Measurements from ENCODE around the gene SRL. TPM values are rescaled to one million over a fixed set of nuclear protein-coding genes. Genes with fewer than 3 reads are reported as not detected.

The SRL gene
- total RNA-seq, 1 experiment from 2014 or later: 0.11 TPM

DNA sequence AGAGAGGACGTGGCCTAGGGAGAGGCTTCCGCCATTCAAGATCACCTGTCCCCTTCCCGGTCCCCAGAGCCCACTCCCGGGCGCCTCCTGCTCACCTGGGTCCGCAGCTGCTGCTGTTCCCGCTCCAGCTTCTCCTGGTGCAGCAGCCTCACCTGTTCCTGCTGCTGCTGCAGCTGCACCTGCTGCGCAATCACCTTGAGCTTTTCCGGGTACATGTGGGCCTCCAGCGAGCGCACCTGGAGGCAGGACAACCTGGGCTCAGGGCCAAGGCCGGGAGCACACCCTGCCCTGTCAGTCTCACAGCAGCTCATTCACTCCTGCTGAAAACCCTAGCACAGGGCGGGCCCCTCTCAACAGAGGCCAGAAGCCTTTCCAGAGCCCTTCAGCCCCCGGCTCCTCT, 18.5 kb upstream of the SRL start (continued):
- TF ChIP-seq FOXP1 (CRISPR knock-in tag; IDR thresholded peaks at IDR 0.05; ENCODE audit: borderline replicate concordance) (no peak), EMX1 (CRISPR knock-in tag; IDR thresholded peaks at IDR 0.05) (no peak), ELF4 (CRISPR knock-in tag; IDR thresholded peaks at IDR 0.05; ENCODE audit: low read depth) (no peak), E2F1 (CRISPR knock-in tag; IDR thresholded peaks at IDR 0.05) (no peak), NR3C1 (CRISPR knock-in tag; conservative IDR thresholded peaks at IDR 0.05; ENCODE audit: low read depth) (no peak), ZNF416 (CRISPR knock-in tag; IDR thresholded peaks at IDR 0.05) (no peak), TP53 (CRISPR knock-in tag; IDR thresholded peaks at IDR 0.05) (no peak)
- TF ChIP-seq, protein P1, sequence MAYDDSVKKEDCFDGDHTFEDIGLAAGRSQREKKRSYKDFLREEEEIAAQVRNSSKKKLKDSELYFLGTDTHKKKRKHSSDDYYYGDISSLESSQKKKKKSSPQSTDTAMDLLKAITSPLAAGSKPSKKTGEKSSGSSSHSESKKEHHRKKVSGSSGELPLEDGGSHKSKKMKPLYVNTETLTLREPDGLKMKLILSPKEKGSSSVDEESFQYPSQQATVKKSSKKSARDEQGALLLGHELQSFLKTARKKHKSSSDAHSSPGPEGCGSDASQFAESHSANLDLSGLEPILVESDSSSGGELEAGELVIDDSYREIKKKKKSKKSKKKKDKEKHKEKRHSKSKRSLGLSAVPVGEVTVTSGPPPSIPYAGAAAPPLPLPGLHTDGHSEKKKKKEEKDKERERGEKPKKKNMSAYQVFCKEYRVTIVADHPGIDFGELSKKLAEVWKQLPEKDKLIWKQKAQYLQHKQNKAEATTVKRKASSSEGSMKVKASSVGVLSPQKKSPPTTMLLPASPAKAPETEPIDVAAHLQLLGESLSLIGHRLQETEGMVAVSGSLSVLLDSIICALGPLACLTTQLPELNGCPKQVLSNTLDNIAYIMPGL (CRISPR knock-in tag; IDR thresholded peaks at IDR 0.05): no peak

DNA sequence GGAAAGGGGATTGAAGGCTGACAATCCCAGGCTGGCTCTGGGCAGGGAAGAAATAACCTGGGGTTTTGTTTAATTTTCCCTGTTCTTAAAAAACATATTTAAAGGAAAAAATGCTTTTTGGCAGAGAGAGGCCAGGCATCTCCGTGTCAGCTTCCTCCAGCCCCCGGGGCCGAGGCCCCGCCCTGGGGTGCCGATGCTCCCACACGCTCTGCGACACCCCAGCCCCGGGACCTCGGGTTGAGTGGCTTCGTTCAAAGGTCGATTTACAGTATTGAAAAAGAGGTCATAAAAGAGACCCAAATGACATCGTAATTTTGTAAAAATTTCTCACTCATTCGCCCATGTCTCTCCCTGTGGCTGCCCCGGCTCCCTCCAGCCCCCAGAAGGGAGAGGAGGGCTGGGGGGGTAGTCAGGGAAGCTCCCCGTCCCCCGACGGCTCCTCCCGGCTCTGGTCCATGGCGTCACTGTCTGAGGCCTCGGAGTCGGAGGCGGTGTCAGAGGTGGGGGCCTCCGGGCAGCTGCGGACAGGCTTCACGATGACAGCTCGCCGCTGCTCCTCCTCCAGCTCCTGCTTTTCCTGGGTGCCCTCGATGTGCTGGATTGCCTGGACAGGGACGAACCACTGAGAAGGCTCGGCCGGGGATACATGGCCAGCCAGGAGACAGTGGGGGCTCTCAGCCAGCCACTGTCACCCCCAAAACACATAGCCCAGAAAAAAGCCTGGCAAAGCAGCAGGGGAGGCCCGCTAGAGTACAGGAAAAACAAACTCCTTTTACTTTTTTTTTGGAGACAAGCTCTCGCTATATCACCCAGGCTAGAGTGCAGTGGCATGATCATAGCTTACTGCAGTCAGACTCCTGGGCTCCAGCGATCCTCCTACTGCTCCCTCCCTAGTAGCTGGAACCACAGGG, 16.0 kb upstream of the SRL start:
- CTCF ChIA-PET: interaction anchor here (0.7 to 2.2 kb wide), 11 partner anchors 8 to 319 kb away, joined by 3 to 6 read pairs (median 4); no protein-coding TSS in a partner anchor
- TF ChIP-seq, protein P2, sequence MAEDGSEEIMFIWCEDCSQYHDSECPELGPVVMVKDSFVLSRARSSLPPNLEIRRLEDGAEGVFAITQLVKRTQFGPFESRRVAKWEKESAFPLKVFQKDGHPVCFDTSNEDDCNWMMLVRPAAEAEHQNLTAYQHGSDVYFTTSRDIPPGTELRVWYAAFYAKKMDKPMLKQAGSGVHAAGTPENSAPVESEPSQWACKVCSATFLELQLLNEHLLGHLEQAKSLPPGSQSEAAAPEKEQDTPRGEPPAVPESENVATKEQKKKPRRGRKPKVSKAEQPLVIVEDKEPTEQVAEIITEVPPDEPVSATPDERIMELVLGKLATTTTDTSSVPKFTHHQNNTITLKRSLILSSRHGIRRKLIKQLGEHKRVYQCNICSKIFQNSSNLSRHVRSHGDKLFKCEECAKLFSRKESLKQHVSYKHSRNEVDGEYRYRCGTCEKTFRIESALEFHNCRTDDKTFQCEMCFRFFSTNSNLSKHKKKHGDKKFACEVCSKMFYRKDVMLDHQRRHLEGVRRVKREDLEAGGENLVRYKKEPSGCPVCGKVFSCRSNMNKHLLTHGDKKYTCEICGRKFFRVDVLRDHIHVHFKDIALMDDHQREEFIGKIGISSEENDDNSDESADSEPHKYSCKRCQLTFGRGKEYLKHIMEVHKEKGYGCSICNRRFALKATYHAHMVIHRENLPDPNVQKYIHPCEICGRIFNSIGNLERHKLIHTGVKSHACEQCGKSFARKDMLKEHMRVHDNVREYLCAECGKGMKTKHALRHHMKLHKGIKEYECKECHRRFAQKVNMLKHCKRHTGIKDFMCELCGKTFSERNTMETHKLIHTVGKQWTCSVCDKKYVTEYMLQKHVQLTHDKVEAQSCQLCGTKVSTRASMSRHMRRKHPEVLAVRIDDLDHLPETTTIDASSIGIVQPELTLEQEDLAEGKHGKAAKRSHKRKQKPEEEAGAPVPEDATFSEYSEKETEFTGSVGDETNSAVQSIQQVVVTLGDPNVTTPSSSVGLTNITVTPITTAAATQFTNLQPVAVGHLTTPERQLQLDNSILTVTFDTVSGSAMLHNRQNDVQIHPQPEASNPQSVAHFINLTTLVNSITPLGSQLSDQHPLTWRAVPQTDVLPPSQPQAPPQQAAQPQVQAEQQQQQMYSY (CRISPR knock-in tag; IDR thresholded peaks at IDR 0.05): peak; percentile 18; the same call in 1 of the 2 replicates
- TF ChIP-seq KAT7 (CRISPR knock-in tag; IDR thresholded peaks at IDR 0.05; ENCODE audit: borderline replicate concordance): no peak

GRCh38 chr16:4253394-4254150, 11.7 kb upstream of the SRL start:
- peaks cover 5% of the 10 kb centered on the region for H3K36me3 Mint-ChIP-seq
- ChIA-PET POLR2A (interaction anchor here (0.5 to 2.1 kb wide), 22 partner anchors 8 to 1231 kb away, joined by 3 to 22 read pairs (median 3); partner anchors contain the start of genes GLIS2, SRL and TFAP4), CTCF (interaction anchor here (0.6 to 2.8 kb wide), 115 partner anchors 10 to 751 kb away, joined by 3 to 70 read pairs (median 6); partner anchors contain the start of genes ADCY9, CREBBP, GLIS2 and NMRAL1)
- peaks cover 8% of the 10 kb centered on the region; the same call in 1 of the 2 replicates for H3K4me1 Mint-ChIP-seq
- peak; percentile 100 for DNase-seq (ENCODE audit: low spot score)
- peak overlapping the region; percentile 96 for H3K27ac Mint-ChIP-seq
- H3K9me3 Mint-ChIP-seq: no peaks in the 10 kb centered on the region
- H3K4me3 Mint-ChIP-seq: peak overlapping the region; percentile 87
- H3K27me3 Mint-ChIP-seq (ENCODE audit: low read depth): no peaks in the 10 kb centered on the region
- ATAC-seq: peak; percentile 97
- TF ChIP-seq, protein P3, sequence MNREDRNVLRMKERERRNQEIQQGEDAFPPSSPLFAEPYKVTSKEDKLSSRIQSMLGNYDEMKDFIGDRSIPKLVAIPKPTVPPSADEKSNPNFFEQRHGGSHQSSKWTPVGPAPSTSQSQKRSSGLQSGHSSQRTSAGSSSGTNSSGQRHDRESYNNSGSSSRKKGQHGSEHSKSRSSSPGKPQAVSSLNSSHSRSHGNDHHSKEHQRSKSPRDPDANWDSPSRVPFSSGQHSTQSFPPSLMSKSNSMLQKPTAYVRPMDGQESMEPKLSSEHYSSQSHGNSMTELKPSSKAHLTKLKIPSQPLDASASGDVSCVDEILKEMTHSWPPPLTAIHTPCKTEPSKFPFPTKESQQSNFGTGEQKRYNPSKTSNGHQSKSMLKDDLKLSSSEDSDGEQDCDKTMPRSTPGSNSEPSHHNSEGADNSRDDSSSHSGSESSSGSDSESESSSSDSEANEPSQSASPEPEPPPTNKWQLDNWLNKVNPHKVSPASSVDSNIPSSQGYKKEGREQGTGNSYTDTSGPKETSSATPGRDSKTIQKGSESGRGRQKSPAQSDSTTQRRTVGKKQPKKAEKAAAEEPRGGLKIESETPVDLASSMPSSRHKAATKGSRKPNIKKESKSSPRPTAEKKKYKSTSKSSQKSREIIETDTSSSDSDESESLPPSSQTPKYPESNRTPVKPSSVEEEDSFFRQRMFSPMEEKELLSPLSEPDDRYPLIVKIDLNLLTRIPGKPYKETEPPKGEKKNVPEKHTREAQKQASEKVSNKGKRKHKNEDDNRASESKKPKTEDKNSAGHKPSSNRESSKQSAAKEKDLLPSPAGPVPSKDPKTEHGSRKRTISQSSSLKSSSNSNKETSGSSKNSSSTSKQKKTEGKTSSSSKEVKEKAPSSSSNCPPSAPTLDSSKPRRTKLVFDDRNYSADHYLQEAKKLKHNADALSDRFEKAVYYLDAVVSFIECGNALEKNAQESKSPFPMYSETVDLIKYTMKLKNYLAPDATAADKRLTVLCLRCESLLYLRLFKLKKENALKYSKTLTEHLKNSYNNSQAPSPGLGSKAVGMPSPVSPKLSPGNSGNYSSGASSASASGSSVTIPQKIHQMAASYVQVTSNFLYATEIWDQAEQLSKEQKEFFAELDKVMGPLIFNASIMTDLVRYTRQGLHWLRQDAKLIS (CRISPR knock-in tag; IDR thresholded peaks at IDR 0.05; ENCODE audit: borderline replicate concordance): peak; percentile 54; the same call in 1 of the 2 replicates
- TF ChIP-seq, protein P4, sequence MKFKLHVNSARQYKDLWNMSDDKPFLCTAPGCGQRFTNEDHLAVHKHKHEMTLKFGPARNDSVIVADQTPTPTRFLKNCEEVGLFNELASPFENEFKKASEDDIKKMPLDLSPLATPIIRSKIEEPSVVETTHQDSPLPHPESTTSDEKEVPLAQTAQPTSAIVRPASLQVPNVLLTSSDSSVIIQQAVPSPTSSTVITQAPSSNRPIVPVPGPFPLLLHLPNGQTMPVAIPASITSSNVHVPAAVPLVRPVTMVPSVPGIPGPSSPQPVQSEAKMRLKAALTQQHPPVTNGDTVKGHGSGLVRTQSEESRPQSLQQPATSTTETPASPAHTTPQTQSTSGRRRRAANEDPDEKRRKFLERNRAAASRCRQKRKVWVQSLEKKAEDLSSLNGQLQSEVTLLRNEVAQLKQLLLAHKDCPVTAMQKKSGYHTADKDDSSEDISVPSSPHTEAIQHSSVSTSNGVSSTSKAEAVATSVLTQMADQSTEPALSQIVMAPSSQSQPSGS (CRISPR knock-in tag; IDR thresholded peaks at IDR 0.05; ENCODE audit: borderline replicate concordance, low read depth): no peak
- TF ChIP-seq NFE2L1 (CRISPR knock-in tag; IDR thresholded peaks at IDR 0.05) (no peak), ATF3 (CRISPR knock-in tag; conservative IDR thresholded peaks at IDR 0.05) (no peak)
- TF ChIP-seq, protein P1 (CRISPR knock-in tag; IDR thresholded peaks at IDR 0.05): peak; percentile 97

More for the DNA sequence above, 16.0 kb upstream of the SRL start:
- ATAC-seq (no peak), DNase-seq (ENCODE audit: low spot score) (no peak)
- Mint-ChIP-seq H3K27ac (no peak overlapping the region), H3K36me3 (peaks cover 25% of the 10 kb centered on the region), H3K4me1 (peaks cover 12% of the 10 kb centered on the region), H3K9me3 (no peaks in the 10 kb centered on the region), H3K27me3 (ENCODE audit: low read depth) (no peaks in the 10 kb centered on the region), H3K4me3 (no peak overlapping the region)
- POLR2A ChIA-PET: no interaction called here
